ENCODE measurements around the gene DCDC2. TPM values are rescaled to one million over a fixed set of nuclear protein-coding genes. Genes with fewer than 3 reads are reported as not detected.
"Not testable (repeated sequence)": the region's sequence is repeated elsewhere in the genome, so short reads cannot be mapped to it uniquely, and the experiment has no call there.

Gene DCDC2
- total RNA-seq, 1 donor from 2014 or later = 4.5 TPM

DNA sequence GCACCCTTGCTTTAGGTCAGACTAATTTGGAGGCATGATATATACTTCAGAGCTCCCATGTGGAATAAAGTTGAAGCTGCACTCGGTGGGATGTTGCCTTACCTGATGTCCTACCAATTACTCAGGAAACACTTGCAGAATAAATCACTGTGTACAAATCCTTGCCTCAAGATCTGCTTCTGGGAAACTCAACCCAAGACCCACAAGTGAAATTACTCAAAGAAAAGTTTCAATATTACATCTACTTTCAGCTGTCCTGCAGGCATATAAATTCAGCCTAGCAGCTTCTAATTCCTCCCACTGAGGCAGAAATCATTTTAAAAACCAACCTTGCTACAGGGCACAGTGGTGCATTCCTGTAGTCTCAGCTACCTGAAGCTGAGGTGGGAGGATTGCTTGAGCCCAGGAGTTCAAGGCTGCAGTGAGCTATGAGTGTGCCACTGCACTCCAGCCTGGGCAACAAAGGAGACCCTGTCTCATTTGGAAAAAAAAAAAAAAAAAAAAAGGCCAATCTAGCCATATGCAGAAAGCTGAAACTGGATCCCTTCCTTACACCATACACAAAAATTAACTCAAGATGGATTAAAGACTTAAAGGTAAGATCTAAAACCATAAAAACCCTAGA, 20.7 kb upstream of the DCDC2 start:
- no peaks in the 10 kb centered on the region for H3K4me1 ChIP-seq (ENCODE audit: insufficient read depth, low read length)
- Mint-ChIP-seq H3K4me1 (ENCODE audit: low read depth, unreplicated experiment) (peaks cover 3% of the 10 kb centered on the region), H3K27ac (ENCODE audit: unreplicated experiment) (no peak overlapping the region), H3K9me3 (ENCODE audit: unreplicated experiment) (no peaks in the 10 kb centered on the region), H3K27me3 (ENCODE audit: low read depth, unreplicated experiment) (no peaks in the 10 kb centered on the region), H3K4me3 (ENCODE audit: unreplicated experiment) (no peak overlapping the region), H3K36me3 (ENCODE audit: low read depth, unreplicated experiment) (no peaks in the 10 kb centered on the region)
- no peaks in the 10 kb centered on the region for H4K20me1 ChIP-seq (ENCODE audit: insufficient read depth, low read length)
- H3K36me3 ChIP-seq (ENCODE audit: insufficient read depth, low read length) = no peaks in the 10 kb centered on the region
- FAIRE-seq (no peak), DNase-seq (ENCODE audit: low read depth) (no peak)
- TF ChIP-seq, protein P1, sequence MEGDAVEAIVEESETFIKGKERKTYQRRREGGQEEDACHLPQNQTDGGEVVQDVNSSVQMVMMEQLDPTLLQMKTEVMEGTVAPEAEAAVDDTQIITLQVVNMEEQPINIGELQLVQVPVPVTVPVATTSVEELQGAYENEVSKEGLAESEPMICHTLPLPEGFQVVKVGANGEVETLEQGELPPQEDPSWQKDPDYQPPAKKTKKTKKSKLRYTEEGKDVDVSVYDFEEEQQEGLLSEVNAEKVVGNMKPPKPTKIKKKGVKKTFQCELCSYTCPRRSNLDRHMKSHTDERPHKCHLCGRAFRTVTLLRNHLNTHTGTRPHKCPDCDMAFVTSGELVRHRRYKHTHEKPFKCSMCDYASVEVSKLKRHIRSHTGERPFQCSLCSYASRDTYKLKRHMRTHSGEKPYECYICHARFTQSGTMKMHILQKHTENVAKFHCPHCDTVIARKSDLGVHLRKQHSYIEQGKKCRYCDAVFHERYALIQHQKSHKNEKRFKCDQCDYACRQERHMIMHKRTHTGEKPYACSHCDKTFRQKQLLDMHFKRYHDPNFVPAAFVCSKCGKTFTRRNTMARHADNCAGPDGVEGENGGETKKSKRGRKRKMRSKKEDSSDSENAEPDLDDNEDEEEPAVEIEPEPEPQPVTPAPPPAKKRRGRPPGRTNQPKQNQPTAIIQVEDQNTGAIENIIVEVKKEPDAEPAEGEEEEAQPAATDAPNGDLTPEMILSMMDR (IDR thresholded peaks at IDR 0.05; ENCODE audit: insufficient read depth, low read depth, low read length) = no peak
- TF ChIP-seq EZH2 (IDR thresholded peaks at IDR 0.05; ENCODE audit: insufficient read depth, low read length) = no peak
- H3K9ac ChIP-seq (ENCODE audit: low read length) = no peak overlapping the region
- H3K27ac ChIP-seq (ENCODE audit: low read depth, low read length) = no peak overlapping the region
- no peaks in the 10 kb centered on the region for H3K9me3 ChIP-seq (ENCODE audit: insufficient read depth, low read depth, low read length)
- H3K79me2 ChIP-seq (ENCODE audit: insufficient read depth, low read length) = no peaks in the 10 kb centered on the region
- no peak overlapping the region for H3K4me3 ChIP-seq (ENCODE audit: insufficient read depth, low read depth, low read length)
- no peak overlapping the region for H3K4me2 ChIP-seq (ENCODE audit: low read length)
- H2AFZ ChIP-seq (ENCODE audit: low read depth, low read length) = no peak overlapping the region
- no peaks in the 10 kb centered on the region for H3K27me3 ChIP-seq (ENCODE audit: insufficient read depth, low read length)

DNA sequence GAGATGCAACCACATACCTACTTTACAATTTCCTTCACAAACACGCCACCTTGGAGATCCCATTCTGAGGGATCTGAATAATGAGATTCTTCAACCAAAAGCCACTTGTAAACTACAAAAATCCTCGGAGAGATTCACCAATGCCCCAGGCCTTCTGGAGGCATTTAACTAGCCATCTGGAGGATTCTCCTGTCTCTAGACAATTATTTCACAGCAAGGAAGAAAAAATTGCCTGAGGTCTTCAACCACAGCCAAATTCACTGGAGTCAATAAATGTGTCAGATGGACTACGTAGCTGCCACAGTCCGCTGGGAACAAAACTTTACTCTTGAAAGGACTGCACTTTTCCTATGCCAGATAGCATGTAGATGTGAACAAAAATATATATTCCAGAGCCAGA, 19.0 kb upstream of the DCDC2 start:
- Histone ChIP-seq H3K4me1 (ENCODE audit: insufficient read depth, low read length) (no peaks in the 10 kb centered on the region), H3K79me2 (ENCODE audit: insufficient read depth, low read length) (no peaks in the 10 kb centered on the region), H3K4me3 (ENCODE audit: insufficient read depth, low read depth, low read length) (no peak overlapping the region), H3K4me2 (ENCODE audit: low read length) (no peak overlapping the region), H3K27ac (ENCODE audit: low read depth, low read length) (no peak overlapping the region), H3K36me3 (ENCODE audit: insufficient read depth, low read length) (no peaks in the 10 kb centered on the region), H2AFZ (ENCODE audit: low read depth, low read length) (no peak overlapping the region), H3K9ac (ENCODE audit: low read length) (no peak overlapping the region), H3K27me3 (ENCODE audit: insufficient read depth, low read length) (no peaks in the 10 kb centered on the region), H3K9me3 (ENCODE audit: insufficient read depth, low read depth, low read length) (no peaks in the 10 kb centered on the region), H4K20me1 (ENCODE audit: insufficient read depth, low read length) (no peaks in the 10 kb centered on the region)
- no peak for FAIRE-seq
- DNase-seq (ENCODE audit: low read depth) = no peak
- Mint-ChIP-seq H3K27ac (ENCODE audit: unreplicated experiment) (no peak overlapping the region), H3K4me3 (ENCODE audit: unreplicated experiment) (no peak overlapping the region), H3K27me3 (ENCODE audit: low read depth, unreplicated experiment) (no peaks in the 10 kb centered on the region), H3K9me3 (ENCODE audit: unreplicated experiment) (no peaks in the 10 kb centered on the region), H3K36me3 (ENCODE audit: low read depth, unreplicated experiment) (no peaks in the 10 kb centered on the region), H3K4me1 (ENCODE audit: low read depth, unreplicated experiment) (no peaks in the 10 kb centered on the region)
- TF ChIP-seq, protein P1 (IDR thresholded peaks at IDR 0.05; ENCODE audit: insufficient read depth, low read depth, low read length) = no peak
- no peak for TF ChIP-seq EZH2 (IDR thresholded peaks at IDR 0.05; ENCODE audit: insufficient read depth, low read length)

DNA sequence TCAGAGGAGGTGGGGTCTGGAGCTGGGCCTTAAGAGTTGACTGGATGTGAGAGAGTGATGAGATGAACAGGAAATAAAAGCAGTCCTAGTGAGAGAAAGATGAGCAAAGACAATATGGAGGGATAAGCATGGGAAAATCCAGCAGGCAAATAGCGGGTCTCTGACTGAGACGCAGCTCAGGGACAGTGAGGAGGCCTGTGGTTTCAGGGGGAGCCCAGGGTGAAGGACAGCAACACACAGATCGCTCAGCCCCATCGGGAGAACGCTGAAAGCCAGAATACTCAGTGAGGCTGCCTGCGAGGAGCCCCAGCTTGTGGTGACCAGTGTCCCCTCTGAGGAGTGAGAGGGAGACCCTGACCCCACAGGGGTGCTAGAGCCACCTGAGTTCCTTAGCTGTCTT, 16.8 kb upstream of the DCDC2 start:
- H3K27ac Mint-ChIP-seq (ENCODE audit: unreplicated experiment) = no peak overlapping the region

DNA sequence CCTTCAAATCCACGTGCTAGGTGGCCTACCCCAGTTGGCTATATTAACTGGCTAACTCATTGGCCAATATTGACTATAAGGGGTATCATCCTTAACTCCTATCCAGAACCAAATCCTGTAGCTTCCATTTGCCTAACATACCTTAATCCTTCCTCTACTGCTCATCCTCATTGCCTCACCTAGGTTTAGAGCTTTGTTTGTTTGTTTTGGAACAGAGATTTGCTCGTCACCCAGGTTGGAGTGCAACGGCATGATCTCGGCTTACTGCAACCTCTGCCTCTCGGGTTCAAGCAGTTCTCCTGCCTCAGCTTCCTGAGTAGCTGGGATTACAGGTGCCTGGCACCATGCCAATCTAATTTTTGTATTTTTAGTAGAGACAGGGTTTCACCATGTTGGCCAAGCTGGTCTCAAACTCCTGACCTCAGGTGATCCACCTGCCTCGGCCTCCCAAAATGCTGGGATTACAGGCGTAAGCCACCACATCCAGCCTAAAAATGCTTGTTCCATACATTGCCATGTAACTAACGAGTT, 7.3 kb upstream of the DCDC2 start:
- H4K20me1 ChIP-seq (ENCODE audit: insufficient read depth, low read length); H3K4me2 ChIP-seq (ENCODE audit: low read length); H3K79me2 ChIP-seq (ENCODE audit: insufficient read depth, low read length); H3K27me3 ChIP-seq (ENCODE audit: insufficient read depth, low read length); H3K27me3 Mint-ChIP-seq (ENCODE audit: low read depth, unreplicated experiment); H3K4me1 Mint-ChIP-seq (ENCODE audit: low read depth, unreplicated experiment); H3K9ac ChIP-seq (ENCODE audit: low read length); H3K4me3 Mint-ChIP-seq (ENCODE audit: unreplicated experiment); H3K27ac Mint-ChIP-seq (ENCODE audit: unreplicated experiment); H2AFZ ChIP-seq (ENCODE audit: low read depth, low read length); H3K4me1 ChIP-seq (ENCODE audit: insufficient read depth, low read length); H3K9me3 ChIP-seq (ENCODE audit: insufficient read depth, low read depth, low read length); DNase-seq (ENCODE audit: low read depth); H3K9me3 Mint-ChIP-seq (ENCODE audit: unreplicated experiment); H3K36me3 ChIP-seq (ENCODE audit: insufficient read depth, low read length); H3K4me3 ChIP-seq (ENCODE audit: insufficient read depth, low read depth, low read length); H3K27ac ChIP-seq (ENCODE audit: low read depth, low read length); FAIRE-seq; H3K36me3 Mint-ChIP-seq (ENCODE audit: low read depth, unreplicated experiment): not testable (repeated sequence)

More for the DNA sequence above, 16.8 kb upstream of the DCDC2 start:
- H3K36me3 Mint-ChIP-seq (ENCODE audit: low read depth, unreplicated experiment) = no peaks in the 10 kb centered on the region
- no peaks in the 10 kb centered on the region for H3K27me3 Mint-ChIP-seq (ENCODE audit: low read depth, unreplicated experiment)
- Histone ChIP-seq H3K79me2 (ENCODE audit: insufficient read depth, low read length) (no peaks in the 10 kb centered on the region), H3K4me1 (ENCODE audit: insufficient read depth, low read length) (no peaks in the 10 kb centered on the region), H4K20me1 (ENCODE audit: insufficient read depth, low read length) (no peaks in the 10 kb centered on the region), H2AFZ (ENCODE audit: low read depth, low read length) (no peak overlapping the region), H3K4me3 (ENCODE audit: insufficient read depth, low read depth, low read length) (no peak overlapping the region), H3K4me2 (ENCODE audit: low read length) (no peak overlapping the region), H3K9ac (ENCODE audit: low read length) (no peak overlapping the region), H3K27ac (ENCODE audit: low read depth, low read length) (no peak overlapping the region), H3K36me3 (ENCODE audit: insufficient read depth, low read length) (no peaks in the 10 kb centered on the region), H3K9me3 (ENCODE audit: insufficient read depth, low read depth, low read length) (no peaks in the 10 kb centered on the region), H3K27me3 (ENCODE audit: insufficient read depth, low read length) (no peaks in the 10 kb centered on the region)
- no peak overlapping the region for H3K4me3 Mint-ChIP-seq (ENCODE audit: unreplicated experiment)
- H3K9me3 Mint-ChIP-seq (ENCODE audit: unreplicated experiment) = peaks cover 4% of the 10 kb centered on the region
- DNase-seq (ENCODE audit: low read depth) (no peak), FAIRE-seq (no peak)
- H3K4me1 Mint-ChIP-seq (ENCODE audit: low read depth, unreplicated experiment) = no peaks in the 10 kb centered on the region
- TF ChIP-seq, protein P1 (IDR thresholded peaks at IDR 0.05; ENCODE audit: insufficient read depth, low read depth, low read length) = no peak
- no peak for TF ChIP-seq EZH2 (IDR thresholded peaks at IDR 0.05; ENCODE audit: insufficient read depth, low read length)
